Panc1 (cell line): Measurements from ENCODE around the gene PLEKHG4B. TPM values are rescaled to one million over a fixed set of nuclear protein-coding genes. Genes with fewer than 3 reads are reported as not detected.

Source experiments
- ATAC-seq: fragments of 200-7000 bp; cut with Tn5 transposase; 2 replicates; pipeline ENCODE4 v1.9.1; 2020; ENCODE audit warnings: mild to moderate bottlenecking, moderate library complexity
- BruUV-seq: library from RNA; stranded (reverse); fragments of 400-500 nt; replicated peaks from 2 replicates; lab custom pipeline; 2021; lab: Mats Ljungman, UMichigan
- CTCF ChIA-PET: fragments of 300-600 bp; sonication (Branson Sonifier 250); formaldehyde crosslinking; loops from one replicate; lab custom pipeline; 2022; ENCODE audit warnings: antibody characterized with exemption; lab: Charles Lee
- POLR2A ChIA-PET: fragments of 300-600 bp; sonication (Branson Sonifier 250); formaldehyde crosslinking; loops from one replicate; lab custom pipeline; 2022; ENCODE audit warnings: antibody characterized with exemption; lab: Charles Lee
- DNase-seq: peaks from one replicate; pipeline ENCODE4 v3.0.0-alpha.2; 2010; ENCODE audit warnings: low read depth, low spot score
- H3K27ac ChIP-seq: 2 replicates; pipeline ENCODE4 v1.5.1; 2011; ENCODE audit warnings: mild to moderate bottlenecking, low read length, inconsistent platforms
- H3K27me3 ChIP-seq: fragments of 200-500 bp; sonication (Bioruptor generic); 2 replicates; pipeline ENCODE4 v1.6.0; 2014; ENCODE audit warnings: low read length, inconsistent platforms; ENCODE audit not compliant: control insufficient read depth, insufficient read depth
- H3K36me3 ChIP-seq: fragments of 200-500 bp; sonication (Bioruptor generic); 2 replicates; pipeline ENCODE4 v1.5.1; 2014; ENCODE audit warnings: inconsistent platforms, mild to moderate bottlenecking, low read length, moderate library complexity; ENCODE audit not compliant: control insufficient read depth, insufficient read depth
- H3K4me1 ChIP-seq: 2 replicates; pipeline ENCODE4 v1.5.1; 2011; ENCODE audit warnings: inconsistent platforms, mild to moderate bottlenecking, low read length, moderate library complexity; ENCODE audit not compliant: control insufficient read depth, insufficient read depth
- H3K4me3 ChIP-seq, 2 experiments: 2 replicates each; pipeline ENCODE4 v1.5.1; 2011 to 2012; ENCODE audit warnings: low read depth in 2 of 2, low read length in 2 of 2, mild to moderate bottlenecking in 2 of 2, inconsistent platforms in 1 of 2, moderate library complexity in 1 of 2
- H3K9me3 ChIP-seq: fragments of 200-500 bp; sonication (Bioruptor generic); 2 replicates; pipeline ENCODE4 v1.5.1; 2014; ENCODE audit warnings: low read depth, mild to moderate bottlenecking, inconsistent platforms, low read length, moderate library complexity; ENCODE audit not compliant: control insufficient read depth, insufficient read depth
- CTCF ChIP-seq: fragments of 450-650 bp; IDR thresholded peaks from 2 replicates; pipeline ENCODE4 v1.5.1; 2017; ENCODE audit warnings: mild to moderate bottlenecking
- POLR2AphosphoS5 ChIP-seq: IDR thresholded peaks from 2 replicates; pipeline ENCODE4 v1.6.1; 2012; ENCODE audit warnings: mild to moderate bottlenecking, low read depth, low read length, moderate library complexity
- SIN3A ChIP-seq: IDR thresholded peaks from 2 replicates; pipeline ENCODE4 v1.6.1; 2012; ENCODE audit warnings: low read depth, mild to moderate bottlenecking, low read length, moderate library complexity, borderline replicate concordance; ENCODE audit not compliant: insufficient read depth
- TCF7L2 ChIP-seq: IDR thresholded peaks from 2 replicates; pipeline ENCODE4 v1.6.1; 2011; ENCODE audit warnings: mild to moderate bottlenecking, low read depth, low read length, inconsistent platforms
- in situ Hi-C: cut with HindIII; loops from 2 replicates; pipeline ENCODE4 v1.10.0; 2016; ENCODE audit warnings: low sequenced_read_pairs, low pct_unique_long_range_greater_than_20kb
- intact Hi-C: fragments of 100-400 bp; cut with micrococcal nuclease; formaldehyde crosslinking; loops from one replicate; pipeline ENCODE4 v1.10.0; 2022; ENCODE audit not compliant: unreplicated experiment
- total RNA-seq: library from RNA; stranded (reverse); gene quantifications from one replicate; pipeline ENCODE4 v1.2.1, GENCODE V29; 2021; ENCODE audit not compliant: unreplicated experiment
- TF ChIP-seq, protein P1 (sequence below), 2 experiments: IDR thresholded peaks; 2 replicates each; pipeline ENCODE4 v1.6.1; 2011 to 2012; ENCODE audit warnings: low read depth in 2 of 2, control low read depth in 1 of 2, low read length in 1 of 2, mild to moderate bottlenecking in 1 of 2, moderate library complexity in 1 of 2; ENCODE audit not compliant: insufficient read depth in 1 of 2

Gene PLEKHG4B
- total RNA-seq, 1 experiment from 2014 or later = 8.9 TPM

GRCh38 chr5:201672-202071 is 109.7 kb downstream of the PLEKHG4B start:
- H3K9me3 ChIP-seq = no peaks in the 10 kb centered on the region
- H3K27ac ChIP-seq = no peak overlapping the region
- BruUV-seq = no TSS peak
- in situ Hi-C loops (no loop called here), intact Hi-C loops (no loop called here)
- ChIA-PET POLR2A (no interaction called here), CTCF (no interaction called here)
- ATAC-seq = no peak
- peaks cover 9% of the 10 kb centered on the region for H3K4me1 ChIP-seq
- H3K27me3 ChIP-seq = no peaks in the 10 kb centered on the region
- no peaks in the 10 kb centered on the region for H3K36me3 ChIP-seq
- no peak for DNase-seq
- H3K4me3 ChIP-seq = no peak overlapping the region
- TF ChIP-seq, protein P1, sequence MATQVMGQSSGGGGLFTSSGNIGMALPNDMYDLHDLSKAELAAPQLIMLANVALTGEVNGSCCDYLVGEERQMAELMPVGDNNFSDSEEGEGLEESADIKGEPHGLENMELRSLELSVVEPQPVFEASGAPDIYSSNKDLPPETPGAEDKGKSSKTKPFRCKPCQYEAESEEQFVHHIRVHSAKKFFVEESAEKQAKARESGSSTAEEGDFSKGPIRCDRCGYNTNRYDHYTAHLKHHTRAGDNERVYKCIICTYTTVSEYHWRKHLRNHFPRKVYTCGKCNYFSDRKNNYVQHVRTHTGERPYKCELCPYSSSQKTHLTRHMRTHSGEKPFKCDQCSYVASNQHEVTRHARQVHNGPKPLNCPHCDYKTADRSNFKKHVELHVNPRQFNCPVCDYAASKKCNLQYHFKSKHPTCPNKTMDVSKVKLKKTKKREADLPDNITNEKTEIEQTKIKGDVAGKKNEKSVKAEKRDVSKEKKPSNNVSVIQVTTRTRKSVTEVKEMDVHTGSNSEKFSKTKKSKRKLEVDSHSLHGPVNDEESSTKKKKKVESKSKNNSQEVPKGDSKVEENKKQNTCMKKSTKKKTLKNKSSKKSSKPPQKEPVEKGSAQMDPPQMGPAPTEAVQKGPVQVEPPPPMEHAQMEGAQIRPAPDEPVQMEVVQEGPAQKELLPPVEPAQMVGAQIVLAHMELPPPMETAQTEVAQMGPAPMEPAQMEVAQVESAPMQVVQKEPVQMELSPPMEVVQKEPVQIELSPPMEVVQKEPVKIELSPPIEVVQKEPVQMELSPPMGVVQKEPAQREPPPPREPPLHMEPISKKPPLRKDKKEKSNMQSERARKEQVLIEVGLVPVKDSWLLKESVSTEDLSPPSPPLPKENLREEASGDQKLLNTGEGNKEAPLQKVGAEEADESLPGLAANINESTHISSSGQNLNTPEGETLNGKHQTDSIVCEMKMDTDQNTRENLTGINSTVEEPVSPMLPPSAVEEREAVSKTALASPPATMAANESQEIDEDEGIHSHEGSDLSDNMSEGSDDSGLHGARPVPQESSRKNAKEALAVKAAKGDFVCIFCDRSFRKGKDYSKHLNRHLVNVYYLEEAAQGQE (IDR thresholded peaks at IDR 0.05; ENCODE audit: insufficient read depth in 1 of 2, low read depth in 2 of 2, low read length in 1 of 2) = no peak
- no peak for TF ChIP-seq CTCF
- TF ChIP-seq SIN3A = no peak
- TF ChIP-seq POLR2AphosphoS5 = no peak
- no peak for TF ChIP-seq TCF7L2

DNA sequence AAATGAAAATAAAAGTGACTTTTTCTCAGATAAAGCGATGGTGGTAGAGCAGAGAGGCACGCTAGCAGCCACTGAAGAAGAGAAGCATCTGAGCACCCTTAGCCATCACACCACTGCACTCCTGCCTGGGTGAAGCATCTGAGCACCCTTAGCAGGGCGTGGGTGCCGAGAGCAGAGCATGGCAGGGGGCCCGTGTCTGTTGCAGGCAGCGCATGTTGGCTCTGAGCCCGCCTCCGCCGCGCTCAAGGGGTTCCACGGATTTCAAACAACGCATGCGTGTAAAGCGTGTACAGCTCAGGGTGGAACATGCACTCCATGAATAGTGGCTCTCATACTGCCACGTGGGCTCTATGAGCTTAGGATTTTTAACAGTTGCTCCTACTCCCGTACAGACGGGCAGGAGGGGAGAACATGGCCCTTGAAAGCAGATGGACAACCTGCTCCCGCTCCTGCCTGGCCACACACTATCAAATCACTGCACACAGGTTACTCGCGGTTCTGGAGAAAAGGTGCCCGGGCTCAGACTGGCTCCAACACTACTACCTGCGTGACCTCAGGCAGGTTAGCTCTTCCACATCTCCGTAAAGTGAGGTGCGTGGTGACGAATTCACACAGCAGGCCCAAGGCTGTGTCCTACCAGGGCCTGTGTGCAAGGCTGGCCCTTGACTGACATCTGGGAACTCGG is 111.4 kb downstream of the PLEKHG4B start:
- ATAC-seq (no peak), DNase-seq (no peak)
- BruUV-seq = no TSS peak
- in situ Hi-C loops (no loop called here), intact Hi-C loops (no loop called here)
- Histone ChIP-seq H3K4me1 (peaks cover 24% of the 10 kb centered on the region), H3K27me3 (no peaks in the 10 kb centered on the region), H3K27ac (no peak overlapping the region), H3K4me3 (no peak overlapping the region), H3K36me3 (no peaks in the 10 kb centered on the region), H3K9me3 (no peaks in the 10 kb centered on the region)
- POLR2A ChIA-PET = no interaction called here
- CTCF ChIA-PET = no interaction called here
- TF ChIP-seq, protein P1 (IDR thresholded peaks at IDR 0.05; ENCODE audit: insufficient read depth in 1 of 2, low read depth in 2 of 2, low read length in 1 of 2) = no peak
- TF ChIP-seq POLR2AphosphoS5 = no peak
- no peak for TF ChIP-seq CTCF
- no peak for TF ChIP-seq TCF7L2
- no peak for TF ChIP-seq SIN3A
